Activated naive CD4-positive, alpha-beta T cell treated with anti-CD3 and anti-CD28 coated beads, Interleukin-2, amount 50 U/mL, for 72 hours (primary cell): ENCODE data around the gene EIF4G1. TPM values are rescaled to one million over a fixed set of nuclear protein-coding genes. Genes with fewer than 3 reads are reported as not detected.

Source experiments
- ATAC-seq, 2 donors: fragments of 150-1000 bp; cut with Tn5 transposase; 2 replicates each; pipeline ENCODE4 v1.10.0; 2021; ENCODE audit warnings: mild to moderate bottlenecking in 2 of 2, moderate library complexity in 2 of 2
- DNase-seq, 2 donors: peaks; one replicate each; pipeline ENCODE4 v3.0.0; 2021 to 2022; ENCODE audit warnings: low spot score in 2 of 2
- H3K27ac Mint-ChIP-seq, 2 donors: one replicate each; pipeline ENCODE4 v1.8.0; 2022; ENCODE audit warnings: mild to moderate bottlenecking in 2 of 2, mixed read lengths in 2 of 2
- H3K36me3 Mint-ChIP-seq, 2 donors: one replicate each; pipeline ENCODE4 v1.8.0; 2022; ENCODE audit warnings: mixed read lengths in 2 of 2
- H3K9me3 Mint-ChIP-seq, 2 donors: one replicate each; pipeline ENCODE4 v1.8.0; 2022; ENCODE audit warnings: mixed read lengths in 2 of 2
- total RNA-seq, 2 donors: library from RNA; stranded (reverse); gene quantifications; one replicate each; pipeline ENCODE4 v1.2.3, GENCODE V29; 2022

Gene EIF4G1
- total RNA-seq, 2 donors from 2014 or later: 256 to 376 TPM

DNA sequence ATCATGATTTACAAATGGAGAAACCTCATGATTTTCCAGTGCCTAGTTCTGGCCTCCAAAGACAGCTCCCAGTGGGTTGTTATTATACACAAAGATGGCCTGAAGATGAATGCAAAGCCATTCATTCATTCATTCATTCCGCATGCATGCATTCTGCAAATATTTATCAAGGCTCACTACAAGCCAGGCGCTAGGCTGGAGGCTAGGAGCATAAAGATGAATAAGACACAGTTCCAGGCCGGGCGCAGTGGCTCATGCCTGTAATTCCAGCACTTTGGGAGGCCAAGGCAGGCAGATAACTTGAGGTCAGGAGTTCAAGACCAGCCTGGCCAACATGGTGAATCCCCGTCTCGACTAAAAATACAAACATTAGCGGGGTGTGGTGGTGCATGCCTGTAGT, 17.8 kb upstream of the EIF4G1 start:
- peaks cover 12 to 19% of the 10 kb centered on the region in 2 donors for H3K36me3 Mint-ChIP-seq
- DNase-seq (no peak), ATAC-seq (no peak)
- no peaks in the 10 kb centered on the region for H3K9me3 Mint-ChIP-seq
- no peak overlapping the region for H3K27ac Mint-ChIP-seq

DNA sequence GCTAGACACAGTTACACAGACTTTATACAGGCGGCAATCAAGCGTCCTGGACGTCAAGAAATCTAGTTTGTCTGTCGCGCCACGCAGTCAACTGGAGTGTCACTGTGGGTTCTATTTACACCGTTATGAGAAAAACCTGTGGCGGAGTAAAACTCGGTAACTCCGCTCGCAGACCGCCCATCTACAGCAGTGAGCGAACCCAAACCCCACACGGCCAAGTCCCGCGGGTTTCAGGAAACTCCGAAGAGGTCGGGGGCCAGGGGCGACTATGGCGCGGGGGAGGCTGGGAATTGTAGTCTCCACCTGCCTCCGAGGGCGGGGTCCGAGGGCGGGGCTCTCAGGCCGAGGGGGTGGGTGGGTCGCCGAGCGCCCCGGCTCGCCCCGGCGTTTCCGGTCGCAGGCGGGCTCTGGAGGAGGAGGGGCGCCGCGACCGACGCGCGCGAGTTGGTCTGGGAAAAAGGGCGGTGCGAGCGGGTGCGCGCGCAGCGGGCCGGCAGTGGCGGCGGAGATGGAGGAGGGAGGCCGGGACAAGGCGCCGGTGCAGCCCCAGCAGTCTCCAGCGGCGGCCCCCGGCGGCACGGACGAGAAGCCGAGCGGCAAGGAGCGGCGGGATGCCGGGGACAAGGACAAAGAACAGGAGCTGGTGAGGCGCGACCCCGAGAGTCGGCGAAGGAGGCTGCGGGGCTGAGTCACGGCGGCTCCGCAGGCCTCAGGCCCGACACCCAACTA, 15.5 kb upstream of the EIF4G1 start, which contains the start of gene PSMD2:
Gene PSMD2 (plus strand): TSS at position 483 of the 729 bp plus-strand sequence. CDS start 26 bp downstream, at position 509.
- ATAC-seq (peak; percentile 95 to 96), DNase-seq (peak; percentile 95 to 96)
- H3K9me3 Mint-ChIP-seq: no peaks in the 10 kb centered on the region
- peaks cover 12 to 25% of the 10 kb centered on the region in 2 donors for H3K36me3 Mint-ChIP-seq
- peak within 1 kb of the TSS; percentile 93 to 97 for H3K27ac Mint-ChIP-seq

- peaks cover 20 to 25% of the 10 kb centered on the region in 2 donors for H3K36me3 Mint-ChIP-seq
- peak overlapping the region; percentile 93 to 97 for H3K27ac Mint-ChIP-seq
- no peaks in the 10 kb centered on the region for H3K9me3 Mint-ChIP-seq
- DNase-seq (no peak), ATAC-seq (no peak)
Measured at GRCh38 chr3:184299488-184300377, 14.7 kb upstream of the EIF4G1 start.

DNA sequence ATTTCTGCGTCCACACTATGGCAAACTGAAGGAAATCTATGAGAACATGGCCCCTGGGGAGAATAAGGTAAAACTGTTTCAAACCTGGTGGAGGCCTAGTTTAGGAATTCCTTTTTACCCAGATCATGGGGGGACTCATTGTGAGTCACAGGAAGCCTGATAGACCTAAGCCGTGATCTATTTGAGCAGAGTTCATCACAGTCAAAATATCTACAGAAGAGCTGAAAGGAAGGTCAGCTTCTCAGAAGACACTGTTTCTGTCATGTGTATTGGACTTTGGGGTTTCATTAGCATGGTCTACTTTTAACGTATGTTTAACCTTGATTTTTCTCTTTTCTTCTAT, 14.1 kb upstream of the EIF4G1 start:
- no peak for ATAC-seq
- no peak for DNase-seq
- Mint-ChIP-seq H3K27ac (peak overlapping the region; percentile 55 to 93), H3K9me3 (no peaks in the 10 kb centered on the region), H3K36me3 (peaks cover 23 to 25% of the 10 kb centered on the region in 2 donors)

DNA sequence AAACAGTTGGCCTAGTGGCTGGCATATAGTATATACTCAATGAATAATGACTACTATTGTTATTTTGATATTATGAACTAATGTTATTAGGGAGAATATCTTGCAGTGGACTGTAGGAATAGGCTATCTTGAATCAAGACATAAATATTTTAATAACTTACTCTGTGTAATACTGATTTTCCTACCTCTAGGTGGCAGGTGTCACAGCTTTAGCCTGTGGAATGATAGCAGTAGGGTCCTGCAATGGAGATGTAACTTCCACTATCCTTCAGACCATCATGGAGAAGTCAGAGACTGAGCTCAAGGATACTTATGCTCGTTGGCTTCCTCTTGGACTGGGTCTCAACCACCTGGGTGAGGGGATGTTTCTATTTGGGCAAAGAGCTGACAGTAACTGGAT, 8.8 kb upstream of the EIF4G1 start:
- H3K27ac Mint-ChIP-seq: peak overlapping the region in 1 of 2 donors; percentile 47
- ATAC-seq: peak in 1 of 2 donors; percentile 58

DNA sequence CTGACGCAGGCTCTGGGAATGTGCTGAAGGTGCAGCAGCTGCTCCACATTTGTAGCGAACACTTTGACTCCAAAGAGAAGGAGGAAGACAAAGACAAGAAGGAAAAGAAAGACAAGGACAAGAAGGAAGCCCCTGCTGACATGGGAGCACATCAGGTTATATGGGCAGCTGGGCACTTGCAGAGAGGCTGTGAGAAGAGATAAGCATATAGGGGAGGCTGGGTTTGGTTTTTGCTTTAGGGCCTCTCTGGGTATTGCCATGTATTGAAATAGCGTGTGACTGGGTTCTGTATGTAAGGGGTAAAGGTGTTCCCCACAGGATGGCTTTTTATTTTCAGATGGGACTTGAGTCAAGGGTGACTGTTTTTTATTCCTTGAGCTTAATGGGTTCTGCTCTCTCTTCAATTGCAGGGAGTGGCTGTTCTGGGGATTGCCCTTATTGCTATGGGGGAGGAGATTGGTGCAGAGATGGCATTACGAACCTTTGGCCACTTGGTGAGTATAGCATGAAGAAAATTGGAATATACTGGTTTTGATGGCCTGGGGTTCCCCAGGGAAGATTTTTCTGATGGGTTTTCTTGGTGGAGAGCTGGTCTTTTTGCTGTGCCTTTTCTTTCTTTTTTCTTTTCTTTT, 7.9 kb upstream of the EIF4G1 start:
- ATAC-seq: no peak
- H3K9me3 Mint-ChIP-seq: no peaks in the 10 kb centered on the region
- no peak for DNase-seq
- peak overlapping the region in 1 of 2 donors; percentile 47 for H3K27ac Mint-ChIP-seq
- H3K36me3 Mint-ChIP-seq: peaks cover 17 to 36% of the 10 kb centered on the region in 2 donors

More for the DNA sequence above, 8.8 kb upstream of the EIF4G1 start:
- peaks cover 22 to 39% of the 10 kb centered on the region in 2 donors for H3K36me3 Mint-ChIP-seq
- no peak for DNase-seq
- no peaks in the 10 kb centered on the region for H3K9me3 Mint-ChIP-seq

- no peak for DNase-seq
- peak overlapping the region; percentile 18 to 35 for H3K27ac Mint-ChIP-seq
- no peak for ATAC-seq
- no peaks in the 10 kb centered on the region for H3K9me3 Mint-ChIP-seq
- peaks cover 10 to 36% of the 10 kb centered on the region in 2 donors for H3K36me3 Mint-ChIP-seq
Measured at GRCh38 chr3:184307915-184308314, 6.5 kb upstream of the EIF4G1 start.

DNA sequence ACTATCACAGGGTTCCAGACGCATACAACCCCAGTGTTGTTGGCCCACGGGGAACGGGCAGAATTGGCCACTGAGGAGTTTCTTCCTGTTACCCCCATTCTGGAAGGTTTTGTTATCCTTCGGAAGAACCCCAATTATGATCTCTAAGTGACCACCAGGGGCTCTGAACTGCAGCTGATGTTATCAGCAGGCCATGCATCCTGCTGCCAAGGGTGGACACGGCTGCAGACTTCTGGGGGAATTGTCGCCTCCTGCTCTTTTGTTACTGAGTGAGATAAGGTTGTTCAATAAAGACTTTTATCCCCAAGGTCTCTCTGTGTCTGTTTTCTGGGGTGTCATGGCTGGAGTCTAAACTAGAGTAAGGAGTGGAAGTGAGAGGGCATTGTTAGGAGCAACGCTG, 5.7 kb upstream of the EIF4G1 start:
- Mint-ChIP-seq H3K27ac (peak overlapping the region in 1 of 2 donors; percentile 34), H3K9me3 (no peaks in the 10 kb centered on the region), H3K36me3 (peaks cover 10 to 36% of the 10 kb centered on the region in 2 donors)
- no peak for DNase-seq
- no peak for ATAC-seq

GRCh38 chr3:184311633-184312032, 2.8 kb upstream of the EIF4G1 start:
- ATAC-seq (no peak), DNase-seq (no peak)
- Mint-ChIP-seq H3K27ac (no peak overlapping the region), H3K9me3 (no peaks in the 10 kb centered on the region), H3K36me3 (peaks cover 19 to 31% of the 10 kb centered on the region in 2 donors)

DNA sequence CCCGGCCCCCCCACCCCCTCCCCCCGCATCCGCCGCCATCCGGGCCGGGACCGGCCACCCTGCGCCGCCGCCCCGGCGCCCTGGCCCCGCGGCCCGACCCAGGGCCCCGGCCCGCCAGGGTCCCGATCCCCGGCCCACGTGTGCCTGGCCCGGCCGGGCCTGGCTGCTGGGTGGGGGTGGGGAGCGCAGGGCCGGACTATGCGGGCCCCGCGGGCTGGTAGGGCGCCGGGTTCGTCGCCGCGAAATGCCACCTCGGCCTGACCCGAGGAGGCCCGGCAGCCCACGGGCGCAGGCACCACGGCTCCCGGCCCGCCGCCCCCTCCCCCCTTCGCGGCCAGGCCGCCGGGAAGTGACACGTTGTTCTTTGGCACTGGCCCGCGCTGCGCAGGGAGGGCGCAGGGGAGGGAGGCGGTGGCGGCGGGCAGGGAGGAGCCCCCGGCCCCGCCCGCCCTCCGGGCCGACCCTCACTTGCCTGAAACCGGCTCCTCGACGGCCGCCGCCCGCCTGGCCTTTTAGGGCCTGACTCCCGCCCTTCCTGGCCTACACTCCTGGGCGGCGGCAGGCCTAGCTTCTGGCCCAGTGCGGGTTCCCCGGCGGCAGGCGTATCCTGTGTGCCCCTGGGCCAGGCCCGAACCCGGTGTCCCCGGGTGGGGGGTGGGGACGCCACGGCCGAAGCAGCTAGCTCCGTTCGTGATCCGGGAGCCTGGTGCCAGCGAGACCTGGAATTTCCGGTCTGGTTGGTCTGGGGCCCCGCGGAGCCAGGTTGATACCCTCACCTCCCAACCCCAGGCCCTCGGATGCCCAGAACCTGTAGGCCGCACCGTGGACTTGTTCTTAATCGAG, 515 bp downstream of the EIF4G1 start:
- Mint-ChIP-seq H3K9me3 (no peaks in the 10 kb centered on the region), H3K36me3 (peaks cover 22 to 29% of the 10 kb centered on the region in 2 donors), H3K27ac (peak overlapping the region; percentile 82 to 90)
- ATAC-seq (peak; percentile 51 to 53), DNase-seq (peak in 1 of 2 donors; percentile 54)

GRCh38 chr3:184315543-184315867, 1.1 kb downstream of the EIF4G1 start:
- H3K27ac Mint-ChIP-seq: peak overlapping the region; percentile 77 to 90
- peaks cover 20 to 29% of the 10 kb centered on the region in 2 donors for H3K36me3 Mint-ChIP-seq
- DNase-seq (no peak), ATAC-seq (no peak)
- no peaks in the 10 kb centered on the region for H3K9me3 Mint-ChIP-seq

- ATAC-seq (no peak), DNase-seq (no peak)
- H3K27ac Mint-ChIP-seq: peak overlapping the region; percentile 77 to 95
- no peaks in the 10 kb centered on the region for H3K9me3 Mint-ChIP-seq
- peaks cover 25 to 34% of the 10 kb centered on the region in 2 donors for H3K36me3 Mint-ChIP-seq
Measured at GRCh38 chr3:184315871-184316661, 1.7 kb downstream of the EIF4G1 start.

- H3K9me3 Mint-ChIP-seq: no peaks in the 10 kb centered on the region
- ATAC-seq (no peak), DNase-seq (no peak)
- H3K27ac Mint-ChIP-seq: peak overlapping the region; percentile 77 to 95
- H3K36me3 Mint-ChIP-seq: peaks cover 32 to 41% of the 10 kb centered on the region in 2 donors
Measured at GRCh38 chr3:184316792-184317191, 2.4 kb downstream of the EIF4G1 start.

- DNase-seq (no peak), ATAC-seq (no peak)
- peaks cover 32 to 42% of the 10 kb centered on the region in 2 donors for H3K36me3 Mint-ChIP-seq
- peak overlapping the region; percentile 15 to 95 for H3K27ac Mint-ChIP-seq
- no peaks in the 10 kb centered on the region for H3K9me3 Mint-ChIP-seq
Measured at GRCh38 chr3:184317201-184317600, 2.8 kb downstream of the EIF4G1 start.

DNA sequence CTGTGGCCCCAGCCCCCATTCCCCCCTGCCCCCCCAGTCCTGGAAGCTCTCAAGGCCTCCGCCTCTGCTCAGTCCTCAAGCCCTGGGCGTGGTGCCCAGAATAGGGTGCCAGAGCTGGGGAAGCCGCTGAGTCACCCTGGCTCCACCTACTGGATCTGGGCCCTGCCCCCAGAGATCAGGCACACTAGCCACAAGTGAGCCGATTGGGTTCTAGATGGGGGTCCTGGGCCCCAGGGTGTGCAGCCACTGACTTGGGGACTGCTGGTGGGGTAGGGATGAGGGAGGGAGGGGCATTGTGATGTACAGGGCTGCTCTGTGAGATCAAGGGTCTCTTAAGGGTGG, 5.7 kb downstream of the EIF4G1 start:
- DNase-seq (peak in 1 of 2 donors; percentile 39), ATAC-seq (peak; percentile 48 to 59)
- no peaks in the 10 kb centered on the region for H3K9me3 Mint-ChIP-seq
- peak overlapping the region; percentile 19 to 57 for H3K27ac Mint-ChIP-seq
- H3K36me3 Mint-ChIP-seq: peaks cover 46 to 68% of the 10 kb centered on the region in 2 donors
